Transverse colon (tissue), 4 donors: ENCODE data around the gene TUT1. TPM values are rescaled to one million over a fixed set of nuclear protein-coding genes. Genes with fewer than 3 reads are reported as not detected.

Source experiments
- DNase-seq: peaks from one replicate; pipeline ENCODE4 v3.0.0-alpha.2; 2019
- H3K27ac ChIP-seq, 4 donors: fragments of 200-600 bp; sonication (generic); 2 replicates each; pipeline ENCODE4 v1.5.1; 2016 to 2018; ENCODE audit warnings: inconsistent platforms in 4 of 4
- H3K27me3 ChIP-seq: fragments of 200-600 bp; sonication (generic); 2 replicates; pipeline ENCODE4 v1.5.1; 2017; ENCODE audit warnings: inconsistent platforms
- H3K36me3 ChIP-seq, 4 donors: fragments of 200-600 bp; sonication (generic); 2 replicates each; pipeline ENCODE4 v1.5.1; 2017 to 2019; ENCODE audit warnings: inconsistent platforms in 4 of 4
- H3K4me1 ChIP-seq, 4 donors: fragments of 200-600 bp; sonication (generic); 2 replicates each; pipeline ENCODE4 v1.5.1; 2017 to 2020; ENCODE audit warnings: inconsistent platforms in 4 of 4
- H3K4me3 ChIP-seq, 4 donors: fragments of 200-600 bp; sonication (generic); 1 replicate in 1 of 4; 2 replicates in 3 of 4; pipeline versions ENCODE4 v1.5.1 to v1.6.1; 2017 to 2019; ENCODE audit warnings: inconsistent platforms in 4 of 4
- H3K9me3 ChIP-seq, 2 donors: fragments of 200-600 bp; sonication (generic); 2 replicates each; pipeline ENCODE4 v1.5.1; 2017 to 2019; ENCODE audit warnings: inconsistent platforms in 2 of 2
- CTCF ChIP-seq, 5 experiments: fragments of 200-600 bp in 3 of 5; fragments of 450-650 bp in 2 of 5; sonication (generic) in 3 of 5; IDR thresholded peaks; 1 replicate in 2 of 5; 2 replicates in 3 of 5; pipeline ENCODE4 v1.5.1; 2016 to 2017; ENCODE audit warnings: antibody characterized with exemption in 5 of 5, inconsistent platforms in 3 of 5, mild to moderate bottlenecking in 2 of 5, moderate library complexity in 1 of 5
- EP300 ChIP-seq: sonication (generic); formaldehyde crosslinking; IDR thresholded peaks from one replicate; pipeline ENCODE4 v1.6.1; 2017; ENCODE audit warnings: antibody characterized with exemption, low read depth
- POLR2A ChIP-seq: fragments of 450-650 bp; IDR thresholded peaks from one replicate; pipeline ENCODE4 v1.6.1; 2016; ENCODE audit warnings: antibody characterized with exemption, mild to moderate bottlenecking, moderate library complexity
- POLR2AphosphoS5 ChIP-seq, 3 donors: sonication (generic); formaldehyde crosslinking; IDR thresholded peaks; one replicate each; pipeline ENCODE4 v1.6.1; 2016; ENCODE audit warnings: antibody characterized with exemption in 3 of 3
- WGBS, 2 donors: methylation state at CpG; one replicate each; pipeline ENCODE4 v1.1.5; 2018; ENCODE audit warnings: low coverage in 1 of 2; 5-methylcytosine and 5-hydroxymethylcytosine counted together
- in situ Hi-C, 4 donors: fragments of 200-750 bp; cut with MboI; loops; one replicate each; pipeline versions ENCODE4 v1.15.0 to v1.15.1; 2017; ENCODE audit warnings: low sequenced_read_pairs in 3 of 4, low pct_ligation_motif_present in 1 of 4, low pct_unique_long_range_greater_than_20kb in 1 of 4
- intact Hi-C: fragments of 100-400 bp; cut with DNase I; formaldehyde crosslinking; loops from one replicate; pipeline ENCODE4 v1.15.1; 2023; ENCODE audit warnings: low total_unique reads
- total RNA-seq, 4 donors: library from RNA; depleted of rRNA; stranded (reverse); fragments of >200 nt; gene quantifications; one replicate each; pipeline ENCODE4 v1.1.0, GENCODE V29; 2016

TUT1 gene
- total RNA-seq, 4 donors from 2014 or later = 6.0 to 12.4 (median 9.8) TPM

DNA sequence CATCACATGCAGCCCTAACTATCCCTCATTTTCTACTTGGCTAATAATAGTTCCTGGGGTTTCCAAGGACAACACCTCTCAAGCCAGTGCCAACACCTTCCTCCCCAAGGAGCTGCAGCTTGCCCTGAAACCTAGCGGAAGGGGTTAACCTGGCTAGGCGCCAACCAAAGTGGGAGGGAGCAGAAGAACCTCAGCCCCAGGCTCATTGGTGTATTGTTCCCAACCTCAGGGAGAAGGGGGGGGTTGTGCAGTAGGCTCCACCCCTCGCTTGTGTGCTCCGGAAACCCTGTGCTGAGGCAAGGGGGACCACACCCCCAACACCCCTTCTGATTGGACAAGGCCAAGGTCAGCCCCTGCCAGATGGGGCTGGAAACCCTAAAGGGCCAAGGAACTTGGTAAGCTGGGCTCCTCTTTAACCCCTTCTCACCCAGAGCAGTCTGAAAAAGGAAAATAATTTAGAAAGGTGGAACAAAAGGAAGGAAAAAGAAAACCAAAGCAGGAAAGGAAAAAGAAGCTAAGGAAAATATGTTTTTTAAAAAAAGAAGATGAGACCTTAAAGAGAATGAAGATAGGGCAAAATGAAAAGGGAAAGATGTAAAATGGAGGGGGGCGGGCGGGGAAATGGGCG lies 7.9 kb upstream of the TUT1 start:
- H3K9me3 ChIP-seq = no peaks in the 10 kb centered on the region
- TF ChIP-seq POLR2AphosphoS5 (IDR thresholded peaks at IDR 0.05) (peak; percentile 49 to 66 (median 63)), CTCF (IDR thresholded peaks at IDR 0.05) (no peak)
- H3K27ac ChIP-seq = peak overlapping the region; percentile 96 to 100 (median 98)
- H3K36me3 ChIP-seq = peaks cover 0 to 41% (median 21%) of the 10 kb centered on the region in 4 donors
- intact Hi-C loops (no loop called here), in situ Hi-C loops (loop anchor here in 1 of 4 donors (10.0 to 25.0 kb wide), 2 partner anchors 96 to 263 kb away; no protein-coding TSS in a partner anchor)
- 36% methylated on average over 7 of the region's 7 CpGs; no CpG with 5 or more reads in 1 of the 2 donors for WGBS, 2 donors
- H3K4me3 ChIP-seq = peak overlapping the region in 2 of 4 donors; percentile 75 to 99
- no peaks in the 10 kb centered on the region for H3K27me3 ChIP-seq
- peak; percentile 94 for DNase-seq
- peaks cover 13 to 41% (median 34%) of the 10 kb centered on the region in 4 donors for H3K4me1 ChIP-seq

GRCh38 chr11:62595124-62595523 lies 3.8 kb upstream of the TUT1 start:
- H3K36me3 ChIP-seq = peaks cover 0 to 47% (median 23%) of the 10 kb centered on the region in 4 donors
- no peak for DNase-seq
- H3K27ac ChIP-seq = no peak overlapping the region
- no peaks in the 10 kb centered on the region for H3K9me3 ChIP-seq
- H3K4me3 ChIP-seq = no peak overlapping the region
- in situ Hi-C loops = loop anchor here in 1 of 4 donors (10.0 to 25.0 kb wide), 2 partner anchors 100 to 267 kb away; no protein-coding TSS in a partner anchor
- no peaks in the 10 kb centered on the region for H3K27me3 ChIP-seq
- intact Hi-C loops = no loop called here
- WGBS, 2 donors = 85 to 100% methylated on average over 1 to 8 of the region's 8 CpGs
- TF ChIP-seq POLR2A (no peak), CTCF (IDR thresholded peaks at IDR 0.05) (no peak), EP300 (no peak), POLR2AphosphoS5 (IDR thresholded peaks at IDR 0.05) (no peak)
- peaks cover 28 to 47% (median 38%) of the 10 kb centered on the region in 4 donors for H3K4me1 ChIP-seq

- TF ChIP-seq CTCF (IDR thresholded peaks at IDR 0.05) = peak; percentile 48 to 67 (median 59)
- no peak for TF ChIP-seq EP300
- peak in 1 of 3 donors; percentile 22 for TF ChIP-seq POLR2AphosphoS5 (IDR thresholded peaks at IDR 0.05)
- no peak overlapping the region for H3K4me3 ChIP-seq
- peaks cover 16 to 41% (median 25%) of the 10 kb centered on the region in 4 donors for H3K4me1 ChIP-seq
- in situ Hi-C loops (loop anchor here in 1 of 4 donors (10.0 to 25.0 kb wide), 2 partner anchors 101 to 269 kb away; no protein-coding TSS in a partner anchor), intact Hi-C loops (no loop called here)
- peak; percentile 87 for DNase-seq
- no peaks in the 10 kb centered on the region for H3K9me3 ChIP-seq
- WGBS, 2 donors = 58% methylated on average over 13 of the region's 13 CpGs; no CpG with 5 or more reads in 1 of the 2 donors
- peaks cover 0 to 51% (median 25%) of the 10 kb centered on the region in 4 donors for H3K36me3 ChIP-seq
- peak overlapping the region; percentile 93 to 98 (median 96) for H3K27ac ChIP-seq
- no peaks in the 10 kb centered on the region for H3K27me3 ChIP-seq
Measured at GRCh38 chr11:62593434-62594044, 2.2 kb upstream of the TUT1 start.

GRCh38 chr11:62592989-62593421 lies 1.7 kb upstream of the TUT1 start:
- in situ Hi-C loops = loop anchor here in 1 of 4 donors (10.0 to 25.0 kb wide), 2 partner anchors 102 to 269 kb away; no protein-coding TSS in a partner anchor
- no peak for TF ChIP-seq POLR2A
- no peak for TF ChIP-seq CTCF (IDR thresholded peaks at IDR 0.05)
- no peak for TF ChIP-seq POLR2AphosphoS5 (IDR thresholded peaks at IDR 0.05)
- no peak for TF ChIP-seq EP300
- Histone ChIP-seq H3K4me1 (peaks cover 16 to 37% (median 24%) of the 10 kb centered on the region in 4 donors), H3K4me3 (no peak overlapping the region), H3K27me3 (no peaks in the 10 kb centered on the region), H3K36me3 (peaks cover 0 to 51% (median 25%) of the 10 kb centered on the region in 4 donors), H3K27ac (peak overlapping the region; percentile 93 to 98 (median 96)), H3K9me3 (no peaks in the 10 kb centered on the region)
- intact Hi-C loops = no loop called here
- DNase-seq = no peak
- WGBS, 2 donors = 53 to 75% methylated on average over 7 to 8 of the region's 8 CpGs
